ENCODE measurements around the gene POR. TPM values are rescaled to one million over a fixed set of nuclear protein-coding genes. Genes with fewer than 3 reads are reported as not detected.

POR gene
- total RNA-seq, 1 experiment from 2014 or later, result 99.3 TPM

GRCh38 chr7:75887669-75888369 lies 27.1 kb upstream of the POR start:
- CTCF ChIA-PET, result no interaction called here
- TF ChIP-seq EZH2 (IDR thresholded peaks at IDR 0.05; ENCODE audit: borderline replicate concordance, low read depth, low read length, poor library complexity, severe bottlenecking) (no peak), CTCF (conservative IDR thresholded peaks at IDR 0.05; ENCODE audit: low read depth, low read length) (no peak)

GRCh38 chr7:75888464-75889222 lies 26.3 kb upstream of the POR start:
- intact Hi-C loops (cut with micrococcal nuclease; ENCODE audit: unreplicated experiment), result loop anchor here (5.0 kb wide), 1 partner anchor 44 kb away; no protein-coding TSS in a partner anchor
- Histone ChIP-seq H3K27ac (ENCODE audit: low read depth, low read length, poor library complexity, severe bottlenecking) (no peak overlapping the region), H3K36me3 (ENCODE audit: insufficient read depth, low read length, poor library complexity, severe bottlenecking) (peaks cover 23% of the 10 kb centered on the region), H3K4me3 (ENCODE audit: low read depth, low read length, poor library complexity, severe bottlenecking) (no peak overlapping the region), H3K9me3 (ENCODE audit: low read depth, low read length, poor library complexity, severe bottlenecking) (no peaks in the 10 kb centered on the region), H3K4me1 (ENCODE audit: insufficient read depth, low read length, poor library complexity, severe bottlenecking) (no peaks in the 10 kb centered on the region), H3K27me3 (replicated peaks; ENCODE audit: insufficient read depth, low read depth, low read length, poor library complexity) (no peaks in the 10 kb centered on the region)
- BruUV-seq (replicated peaks), result TSS peak; percentile 35
- ChIA-PET CTCF (no interaction called here), POLR2A (ENCODE audit: low non-redundant PET) (no interaction called here)
- DNase-seq (ENCODE audit: low spot score), result no peak
- TF ChIP-seq CTCF (conservative IDR thresholded peaks at IDR 0.05; ENCODE audit: low read depth, low read length) (no peak), EZH2 (IDR thresholded peaks at IDR 0.05; ENCODE audit: borderline replicate concordance, low read depth, low read length, poor library complexity, severe bottlenecking) (no peak)

More at GRCh38 chr7:75887669-75888369, 27.1 kb upstream of the POR start:
- Histone ChIP-seq H3K27me3 (replicated peaks; ENCODE audit: insufficient read depth, low read depth, low read length, poor library complexity) (no peaks in the 10 kb centered on the region), H3K27ac (ENCODE audit: low read depth, low read length, poor library complexity, severe bottlenecking) (no peak overlapping the region), H3K9me3 (ENCODE audit: low read depth, low read length, poor library complexity, severe bottlenecking) (no peaks in the 10 kb centered on the region), H3K36me3 (ENCODE audit: insufficient read depth, low read length, poor library complexity, severe bottlenecking) (peaks cover 31% of the 10 kb centered on the region), H3K4me1 (ENCODE audit: insufficient read depth, low read length, poor library complexity, severe bottlenecking) (no peaks in the 10 kb centered on the region), H3K4me3 (ENCODE audit: low read depth, low read length, poor library complexity, severe bottlenecking) (no peak overlapping the region)
- DNase-seq (ENCODE audit: low spot score), result no peak
- POLR2A ChIA-PET (ENCODE audit: low non-redundant PET), result no interaction called here
- no TSS peak for BruUV-seq (replicated peaks)
- intact Hi-C loops (cut with micrococcal nuclease; ENCODE audit: unreplicated experiment), result loop anchor here (5.0 kb wide), 1 partner anchor 44 kb away; no protein-coding TSS in a partner anchor

- ChIA-PET POLR2A (ENCODE audit: low non-redundant PET) (no interaction called here), CTCF (no interaction called here)
- H3K27ac ChIP-seq (ENCODE audit: low read depth, low read length, poor library complexity, severe bottlenecking), result no peak overlapping the region
Measured at GRCh38 chr7:75889223-75889825, 25.6 kb upstream of the POR start.

More at GRCh38 chr7:75889223-75889825, 25.6 kb upstream of the POR start:
- no peak for TF ChIP-seq CTCF (conservative IDR thresholded peaks at IDR 0.05; ENCODE audit: low read depth, low read length)
- TF ChIP-seq EZH2 (IDR thresholded peaks at IDR 0.05; ENCODE audit: borderline replicate concordance, low read depth, low read length, poor library complexity, severe bottlenecking), result no peak
- no peak for DNase-seq (ENCODE audit: low spot score)
- no peak overlapping the region for H3K4me3 ChIP-seq (ENCODE audit: low read depth, low read length, poor library complexity, severe bottlenecking)
- intact Hi-C loops (cut with micrococcal nuclease; ENCODE audit: unreplicated experiment), result loop anchor here (5.0 kb wide), 1 partner anchor 43 kb away; no protein-coding TSS in a partner anchor
- H3K4me1 ChIP-seq (ENCODE audit: insufficient read depth, low read length, poor library complexity, severe bottlenecking), result no peaks in the 10 kb centered on the region
- no peaks in the 10 kb centered on the region for H3K27me3 ChIP-seq (replicated peaks; ENCODE audit: insufficient read depth, low read depth, low read length, poor library complexity)
- no TSS peak for BruUV-seq (replicated peaks)
- H3K36me3 ChIP-seq (ENCODE audit: insufficient read depth, low read length, poor library complexity, severe bottlenecking), result peaks cover 16% of the 10 kb centered on the region
- no peaks in the 10 kb centered on the region for H3K9me3 ChIP-seq (ENCODE audit: low read depth, low read length, poor library complexity, severe bottlenecking)

Data from A673 (cell line).